GM19328 (cell line): ENCODE results near the gene L3HYPDH.

Experiments used
- ATAC-seq: cut with Tn5 transposase; IDR thresholded peaks from one replicate; pipeline ENCODE4 v1.9.1; 2021; ENCODE audit warnings: mild to moderate bottlenecking, moderate library complexity; ENCODE audit not compliant: unreplicated experiment

Gene L3HYPDH

DNA sequence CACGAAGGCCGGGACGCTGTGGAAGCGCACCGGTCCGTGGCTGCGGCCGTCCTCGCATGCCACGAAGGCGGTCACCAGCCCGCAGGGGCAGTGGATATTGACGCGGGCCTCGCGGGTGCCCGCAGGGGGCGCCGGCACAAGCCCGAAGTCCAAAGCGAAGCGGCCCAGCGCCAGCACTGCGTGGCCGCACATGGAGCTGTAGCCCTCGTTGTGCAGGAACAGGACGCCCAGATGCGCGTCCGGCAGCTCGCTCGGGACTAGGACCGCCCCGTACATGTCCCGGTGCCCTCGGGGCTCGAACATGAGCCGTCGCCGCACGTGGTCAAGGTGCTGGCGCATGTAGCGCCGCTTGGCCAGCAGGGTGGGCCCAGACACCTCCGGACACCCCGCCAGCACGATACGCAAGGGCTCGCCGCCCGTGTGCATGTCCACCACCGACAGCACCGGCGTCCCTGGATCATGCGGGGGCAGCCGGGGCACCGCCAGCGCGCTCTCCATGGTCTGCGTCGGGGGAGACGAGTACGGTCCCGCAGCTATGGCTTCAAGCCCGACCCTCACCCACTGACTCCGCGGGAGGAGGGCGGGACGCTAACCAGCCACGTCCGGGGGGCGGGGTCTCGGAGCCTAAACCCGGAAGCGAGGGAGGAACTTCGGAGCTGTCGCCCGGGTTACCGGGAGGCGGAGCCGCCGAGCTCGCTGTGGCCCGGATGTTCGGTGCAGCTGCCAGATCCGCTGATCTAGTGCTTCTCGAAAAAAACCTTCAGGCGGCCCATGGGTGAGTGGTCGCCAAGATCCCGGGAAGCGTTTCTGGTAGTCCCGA is at the start of gene L3HYPDH, which contains the start of gene JKAMP:
L3HYPDH (minus strand) TSS at position 590 of the 820 bp plus-strand sequence; CDS start at position 498, 92 bp downstream.
JKAMP (plus strand) TSS at position 699 of the 820 bp plus-strand sequence; CDS start at position 772, 73 bp downstream.
- ATAC-seq = peak; percentile 90

DNA sequence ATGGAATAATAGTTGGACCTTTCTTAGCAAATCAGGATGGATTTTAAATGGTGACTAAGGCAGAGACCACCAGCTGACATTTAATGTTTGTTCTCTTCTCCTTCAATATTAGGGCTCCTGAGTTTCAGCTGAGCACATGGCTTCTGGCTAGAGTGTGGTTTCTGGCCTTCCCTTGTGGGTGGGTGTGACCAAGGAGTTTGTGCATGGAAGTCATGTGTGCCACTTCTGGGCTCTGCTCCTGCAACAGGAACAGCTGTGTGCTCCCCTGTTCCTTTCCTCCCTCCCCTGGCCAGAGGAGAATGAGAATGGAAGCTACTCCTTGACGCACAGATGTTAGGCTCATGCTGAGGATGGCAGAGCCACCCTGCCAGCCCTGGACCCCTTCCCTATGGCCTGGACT is 48.2 kb upstream of the L3HYPDH start:
- ATAC-seq = no peak

DNA sequence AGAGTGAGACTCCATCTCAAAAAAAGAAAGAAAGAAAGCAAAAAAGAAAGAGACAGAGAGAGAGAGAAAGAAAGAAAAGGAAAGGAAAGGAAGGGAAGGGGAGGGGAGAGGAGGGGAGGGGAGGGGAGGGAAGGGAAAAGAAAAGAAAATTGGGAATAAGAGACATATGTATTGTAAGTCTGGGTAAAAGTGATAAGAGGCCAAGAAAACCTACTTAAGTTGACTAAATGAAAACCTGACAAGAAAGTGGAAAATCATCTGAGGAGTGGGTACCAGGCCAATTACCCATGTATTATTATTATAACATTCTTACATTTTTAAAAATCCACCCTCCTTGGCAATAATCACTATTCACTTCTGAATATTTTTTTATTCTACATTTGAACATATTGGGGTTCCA is 46.1 kb upstream of the L3HYPDH start:
- no peak for ATAC-seq

DNA sequence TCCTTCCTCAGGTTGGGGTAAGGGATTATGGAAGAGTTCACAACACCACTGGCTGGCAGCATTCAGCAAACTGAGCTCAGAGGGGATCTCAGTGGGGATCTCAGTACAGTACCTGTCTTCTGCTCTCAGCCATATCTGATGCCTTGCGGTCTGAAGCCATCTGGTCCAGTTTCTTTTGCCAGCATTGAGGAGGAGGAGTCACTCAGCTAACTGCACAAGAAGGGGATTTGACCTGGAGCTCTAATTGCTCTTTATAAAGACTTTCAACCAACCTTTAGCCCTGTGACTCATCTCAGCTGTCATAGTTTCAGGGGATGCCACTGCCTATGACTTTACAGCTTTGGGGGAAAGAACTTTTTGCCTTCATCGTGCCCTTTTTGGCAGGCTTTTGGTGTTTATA is 45.0 kb upstream of the L3HYPDH start:
- ATAC-seq = no peak

DNA sequence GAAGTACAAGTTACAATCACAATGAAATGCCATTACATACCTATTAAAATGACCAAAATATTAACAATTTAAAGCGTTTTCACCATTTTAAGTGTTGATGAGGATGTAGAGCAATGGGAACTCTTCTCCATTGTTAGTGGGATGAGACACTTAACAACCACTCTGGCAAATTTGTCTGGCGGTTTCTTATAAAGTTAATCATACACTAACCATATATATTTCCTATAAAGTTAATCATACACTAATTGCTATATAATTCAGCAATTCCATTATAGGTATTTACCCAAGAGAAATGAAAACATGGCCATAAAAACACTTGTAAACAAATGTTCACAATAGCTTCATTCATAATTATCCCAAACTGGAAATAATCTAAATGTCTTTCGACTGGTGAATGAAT is 36.0 kb upstream of the L3HYPDH start:
- ATAC-seq = no peak

DNA sequence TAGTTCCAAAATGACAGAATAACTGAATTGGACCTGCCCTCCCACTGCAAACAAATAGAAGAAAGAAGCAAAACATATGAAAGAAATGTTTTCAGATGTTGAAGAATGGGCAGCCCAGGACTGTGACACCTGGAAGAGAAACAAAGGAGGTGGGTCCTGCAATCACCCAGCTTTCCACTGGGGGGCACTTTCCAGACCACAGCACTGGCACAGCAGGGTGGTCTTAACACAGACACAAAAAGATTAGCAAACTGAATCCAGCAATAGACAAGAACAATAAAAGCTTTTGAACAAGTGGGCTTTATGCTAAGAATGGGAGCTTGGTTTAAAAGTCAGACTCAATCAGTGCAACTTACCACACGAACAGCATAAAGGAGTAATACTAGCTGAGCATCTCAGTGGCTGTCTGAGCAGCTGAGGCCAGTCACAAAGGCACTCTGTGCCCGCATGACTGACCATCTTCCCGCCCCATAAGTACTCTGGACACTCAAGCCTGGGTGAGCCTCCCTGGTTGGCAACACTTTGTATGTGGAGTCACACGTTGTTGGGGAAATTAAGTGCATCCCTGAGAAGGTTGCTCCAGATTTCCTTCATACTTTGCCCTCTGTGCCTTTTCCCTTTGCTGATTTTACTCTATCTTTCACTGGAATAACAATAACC is 27.8 kb upstream of the L3HYPDH start:
- no peak for ATAC-seq

DNA sequence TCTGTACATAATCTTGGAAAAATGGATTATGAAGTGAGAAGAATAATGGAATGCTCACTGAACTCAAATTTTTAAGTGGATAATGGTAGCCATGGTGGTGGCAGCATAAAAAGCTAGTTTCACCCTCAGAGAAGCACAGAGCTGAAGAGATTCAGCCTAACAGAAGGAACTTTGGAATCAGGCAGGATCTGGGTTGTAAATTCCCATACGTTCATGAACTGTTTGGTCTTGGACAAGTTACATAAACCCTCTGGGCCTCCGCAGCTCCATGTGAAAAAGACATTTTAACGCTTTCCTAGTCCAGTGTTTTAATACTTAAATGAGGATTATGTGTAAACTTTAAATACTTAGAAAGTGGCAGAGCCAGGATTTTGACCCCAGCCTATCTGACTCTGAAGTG is 26.8 kb upstream of the L3HYPDH start:
- ATAC-seq = no peak

DNA sequence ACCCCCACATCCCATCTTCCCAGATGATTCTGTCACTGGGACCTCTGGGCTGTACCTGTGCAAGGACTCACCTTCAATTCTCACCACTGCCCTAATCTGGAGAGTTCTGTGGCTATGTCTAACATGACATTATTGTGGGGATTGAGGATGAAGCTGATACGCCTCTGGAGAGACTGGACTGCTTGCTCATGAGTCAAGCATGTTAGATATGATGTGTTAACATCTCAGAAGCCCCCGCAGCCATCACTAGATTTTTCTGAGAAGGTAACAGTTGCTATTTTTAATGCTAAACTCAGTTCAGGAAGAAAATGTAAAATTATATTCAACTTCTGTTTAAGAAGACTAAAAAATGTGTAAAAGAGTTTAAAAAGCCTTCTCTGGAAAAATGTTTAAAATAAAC is 25.8 kb upstream of the L3HYPDH start:
- no peak for ATAC-seq

DNA sequence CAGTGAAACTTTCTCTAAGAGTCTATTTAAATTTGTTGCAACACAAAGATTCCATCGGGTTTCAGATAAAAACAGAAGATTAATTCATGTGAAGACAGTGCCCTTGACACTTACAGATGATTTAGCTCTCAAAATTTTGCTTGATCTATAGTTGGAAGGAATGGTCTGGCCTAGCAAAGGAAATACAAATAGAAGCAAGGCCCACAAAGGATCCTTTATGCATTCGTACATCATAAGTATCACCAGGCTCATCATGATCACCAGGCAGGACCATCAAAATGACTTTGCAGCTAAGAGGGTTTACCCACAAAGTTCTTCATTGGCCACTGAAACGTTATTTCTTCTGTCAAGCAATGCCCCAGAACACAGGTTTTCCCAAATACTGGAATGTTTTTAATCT is 24.9 kb upstream of the L3HYPDH start:
- ATAC-seq = no peak

DNA sequence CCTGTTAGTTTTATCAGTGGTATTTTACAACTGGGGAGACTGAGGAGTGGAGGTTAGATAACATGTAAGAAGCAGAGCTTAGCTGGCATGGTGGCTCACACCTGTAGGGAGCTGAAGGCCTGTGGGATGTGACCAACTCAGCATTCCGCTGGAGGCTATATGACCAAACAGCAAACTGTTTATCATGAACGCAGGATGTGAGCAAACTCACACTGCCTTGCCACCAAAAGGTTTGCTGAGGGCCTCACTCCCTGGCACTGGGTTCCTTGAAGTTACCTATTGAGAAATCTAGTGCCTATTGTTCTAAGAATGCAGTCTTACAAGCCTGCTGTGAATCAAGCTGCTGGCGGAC is 23.5 kb upstream of the L3HYPDH start:
- no peak for ATAC-seq

DNA sequence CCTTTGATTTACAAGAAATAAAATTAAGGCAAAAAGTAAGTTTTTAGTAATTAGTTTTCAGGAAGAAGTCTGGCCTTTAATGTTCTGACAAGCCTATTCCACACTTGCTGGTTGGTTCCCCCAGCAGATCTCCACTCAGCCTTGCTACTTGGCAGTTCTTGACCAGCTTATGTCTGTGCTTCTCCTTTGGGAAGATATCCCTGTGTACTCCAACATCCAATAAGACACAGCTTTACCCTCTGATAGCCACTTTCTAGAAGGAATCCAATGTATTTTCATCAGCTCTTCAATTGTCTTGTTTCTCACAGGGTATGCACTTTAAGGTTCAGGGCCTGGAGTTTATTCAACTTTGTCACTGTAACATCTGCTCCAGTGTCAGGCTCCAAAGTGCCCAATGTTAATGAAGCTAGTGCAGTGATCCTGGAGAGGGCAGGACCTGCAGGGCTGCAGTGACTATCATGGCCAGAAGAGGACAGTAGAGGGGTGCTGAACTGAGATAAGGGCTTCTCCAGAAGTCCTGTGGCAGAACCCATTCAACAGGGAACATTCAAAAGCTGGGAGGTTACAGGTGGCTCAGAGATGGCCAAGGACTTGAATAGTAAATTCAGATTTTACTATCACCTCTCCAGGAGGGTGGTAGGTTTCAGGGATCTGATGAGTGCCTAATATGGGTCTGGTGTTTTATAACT is 23.0 kb upstream of the L3HYPDH start:
- ATAC-seq = peak; percentile 87

DNA sequence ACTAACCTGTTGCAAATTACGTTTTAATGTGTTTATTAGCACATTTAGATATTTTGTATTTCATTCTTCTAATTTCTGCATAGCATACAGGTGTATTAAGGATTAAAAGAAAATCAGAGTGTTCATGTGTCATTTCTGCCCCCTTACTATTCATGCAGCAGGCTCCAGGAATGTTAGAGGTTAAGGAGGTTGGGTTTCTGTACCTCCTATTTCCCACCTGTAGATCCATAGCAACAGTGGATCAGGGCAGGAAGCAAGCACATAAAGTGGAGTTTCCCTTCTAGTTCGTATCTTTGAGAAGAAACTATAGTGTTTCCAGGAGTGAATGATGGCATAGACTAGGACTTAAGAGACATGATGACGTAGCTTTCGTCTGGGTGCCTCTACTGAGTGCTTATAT is 19.0 kb upstream of the L3HYPDH start:
- no peak for ATAC-seq

DNA sequence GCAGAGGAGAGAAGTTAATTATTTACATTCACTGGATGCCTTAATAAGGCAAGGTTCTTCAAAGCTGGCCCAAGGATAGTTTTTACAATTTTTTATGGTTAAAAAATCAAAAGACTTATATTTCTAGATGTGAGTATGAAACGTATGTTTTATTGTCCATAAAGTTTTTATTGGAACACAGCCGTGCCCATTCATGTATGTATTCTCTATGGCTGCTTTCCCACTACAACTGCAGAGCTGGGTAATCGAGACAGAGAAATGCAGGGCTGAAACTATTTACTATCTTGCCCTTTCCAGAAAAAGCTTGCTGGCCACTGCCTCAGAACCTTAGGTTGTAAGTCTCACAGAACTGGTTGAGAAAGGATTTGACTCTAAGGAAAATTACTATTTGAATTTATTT is 16.5 kb upstream of the L3HYPDH start:
- no peak for ATAC-seq

DNA sequence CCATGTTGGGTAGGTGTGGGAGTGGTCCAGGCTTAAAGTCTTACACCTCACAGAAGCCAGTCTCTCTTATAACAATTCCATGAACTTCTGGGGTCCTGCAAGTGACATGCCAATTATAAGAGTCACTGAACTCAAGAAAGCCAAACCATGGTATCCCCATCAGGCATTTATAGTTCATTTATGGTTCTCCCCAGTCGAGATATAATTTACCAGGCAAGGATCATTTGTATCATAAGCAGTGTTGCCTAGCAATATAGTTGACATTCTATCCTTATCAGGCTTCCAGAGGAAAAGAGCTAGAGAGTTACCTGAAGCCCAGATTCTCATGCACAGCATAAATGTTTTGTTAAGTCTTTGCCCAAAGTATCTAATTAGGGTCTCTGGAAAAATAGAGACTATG is 8.2 kb upstream of the L3HYPDH start:
- ATAC-seq = no peak

DNA sequence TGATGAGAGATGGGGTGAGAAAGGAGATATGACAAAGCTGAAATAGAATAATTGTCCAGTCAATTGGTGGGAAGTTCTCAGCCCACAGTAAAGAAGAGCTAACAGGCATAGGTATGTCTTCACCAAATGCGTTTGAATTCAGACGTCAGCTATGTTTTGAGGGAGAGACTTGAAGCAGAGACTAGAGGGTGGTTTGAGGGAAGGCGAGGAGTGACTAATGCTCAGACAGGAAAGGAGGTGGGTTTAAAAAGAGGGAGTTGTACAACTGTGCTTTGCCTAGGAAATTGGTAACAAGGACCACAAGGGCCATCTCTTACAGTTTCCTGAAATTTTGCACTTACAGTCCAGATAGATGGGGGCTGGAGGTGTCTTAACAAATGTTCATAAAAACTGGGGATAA is 6.5 kb upstream of the L3HYPDH start:
- no peak for ATAC-seq

DNA sequence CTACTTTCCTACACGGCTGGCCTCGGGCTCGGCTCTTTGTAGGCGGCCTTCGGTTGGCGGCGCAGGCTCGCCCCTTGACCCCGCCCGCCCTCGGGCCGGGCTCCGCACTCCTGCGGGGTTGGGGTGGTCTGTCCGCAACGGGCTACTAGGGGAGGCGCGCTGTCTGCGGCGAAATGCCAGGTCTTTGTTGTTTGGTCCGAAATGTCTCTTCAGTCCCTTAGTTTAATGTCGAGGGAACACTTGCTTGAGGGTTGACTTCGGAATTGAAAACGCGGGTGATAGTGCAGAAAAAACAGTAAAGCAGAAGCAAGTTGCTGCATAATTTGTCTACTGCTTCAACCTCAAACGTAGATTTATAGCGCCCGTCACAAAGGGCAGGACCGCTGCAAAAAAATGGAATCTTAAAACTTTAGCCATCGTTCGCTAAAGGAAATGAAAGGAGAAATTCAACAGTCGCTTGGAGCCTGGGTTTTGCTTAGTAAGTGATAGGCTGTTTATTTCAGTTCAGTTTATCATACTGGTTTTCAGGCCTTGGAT is 499 bp upstream of the L3HYPDH start:
- ATAC-seq = peak; percentile 45

DNA sequence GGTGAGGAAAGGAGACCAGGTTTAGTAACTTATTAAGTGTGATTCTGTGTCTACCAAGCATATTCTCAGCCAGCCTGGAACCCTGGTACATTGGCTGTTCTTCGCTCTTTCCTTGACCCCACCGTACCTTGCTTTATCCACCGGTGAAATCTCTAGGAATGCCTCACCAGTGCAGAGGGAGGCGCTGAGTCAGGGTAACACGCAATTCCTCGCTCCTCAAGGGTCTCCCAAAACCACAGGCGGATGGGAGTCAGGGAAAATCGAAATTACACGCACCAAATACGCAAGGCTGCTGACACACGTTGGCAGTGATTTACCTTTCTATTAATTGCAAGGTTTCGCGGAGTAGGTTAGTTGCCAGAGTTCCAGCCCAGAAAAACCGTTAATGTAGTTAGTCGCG is 845 bp downstream of the L3HYPDH start:
- ATAC-seq = no peak

DNA sequence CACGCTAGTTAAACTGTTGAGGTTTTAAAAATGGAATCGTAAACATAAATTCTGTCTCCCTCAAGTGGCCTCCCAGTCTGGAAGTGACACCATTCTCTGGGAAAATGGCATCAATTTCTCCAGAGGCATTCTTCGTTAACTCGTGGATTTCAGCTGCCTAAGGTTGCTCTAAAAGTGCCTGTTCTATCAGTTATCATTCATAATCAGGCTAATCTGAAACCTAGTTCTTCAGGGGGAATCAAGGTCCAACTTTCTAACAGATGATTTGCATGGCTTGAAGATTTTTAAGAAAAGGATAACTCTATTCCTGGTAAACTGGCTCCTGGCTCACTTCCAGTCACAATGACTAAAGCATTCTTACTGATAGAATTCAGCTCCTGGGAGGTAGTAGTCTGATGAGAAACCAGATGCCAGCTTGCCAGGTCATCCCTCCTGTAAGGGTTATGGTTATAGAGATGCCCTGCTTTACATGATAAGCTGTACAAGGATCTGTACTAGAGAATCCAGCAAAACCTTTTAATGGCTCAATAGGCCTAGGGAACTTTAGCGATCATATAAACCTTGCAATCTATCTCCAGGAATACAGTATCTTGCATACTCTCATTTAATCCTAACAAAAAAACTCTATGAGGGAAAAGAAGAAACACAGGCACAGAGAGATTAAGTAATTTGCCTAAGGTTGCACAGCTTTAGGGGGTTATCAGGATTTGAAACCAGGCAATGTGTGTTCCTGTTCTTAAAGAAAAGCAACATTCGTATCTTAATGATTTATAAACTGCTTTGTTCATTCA is 1.5 kb downstream of the L3HYPDH start:
- no peak for ATAC-seq

DNA sequence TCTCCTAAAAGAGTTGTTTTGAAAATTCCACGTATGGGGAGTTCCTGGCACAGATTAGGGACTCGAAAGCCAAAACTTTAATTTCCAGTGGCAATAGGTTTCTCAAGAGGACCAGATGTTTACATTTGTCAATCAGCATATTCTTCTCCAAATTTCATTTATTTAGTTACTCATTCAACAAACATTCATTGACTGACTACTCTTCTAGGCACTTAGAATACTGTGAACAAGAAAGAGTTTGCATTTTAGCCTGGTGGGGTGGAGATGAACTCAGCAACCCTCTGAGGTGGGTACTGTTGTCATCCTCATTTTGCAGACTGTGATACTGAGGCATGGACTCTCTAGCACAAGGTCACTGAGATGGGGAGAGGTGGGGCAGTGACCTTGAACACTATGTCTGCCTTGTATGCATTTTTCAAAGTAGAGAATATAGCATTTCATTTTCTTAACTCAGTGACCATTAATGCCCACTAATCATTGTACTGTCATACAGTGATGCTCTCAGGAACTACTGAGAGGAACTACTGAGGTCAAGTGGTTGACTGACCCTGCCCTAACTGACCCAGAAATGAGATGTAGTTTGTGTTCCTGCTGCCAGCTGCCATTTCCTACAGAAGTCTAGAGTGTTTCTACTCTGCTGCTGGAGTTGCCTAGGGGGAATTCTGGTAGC is 2.2 kb downstream of the L3HYPDH start:
- no peak for ATAC-seq

DNA sequence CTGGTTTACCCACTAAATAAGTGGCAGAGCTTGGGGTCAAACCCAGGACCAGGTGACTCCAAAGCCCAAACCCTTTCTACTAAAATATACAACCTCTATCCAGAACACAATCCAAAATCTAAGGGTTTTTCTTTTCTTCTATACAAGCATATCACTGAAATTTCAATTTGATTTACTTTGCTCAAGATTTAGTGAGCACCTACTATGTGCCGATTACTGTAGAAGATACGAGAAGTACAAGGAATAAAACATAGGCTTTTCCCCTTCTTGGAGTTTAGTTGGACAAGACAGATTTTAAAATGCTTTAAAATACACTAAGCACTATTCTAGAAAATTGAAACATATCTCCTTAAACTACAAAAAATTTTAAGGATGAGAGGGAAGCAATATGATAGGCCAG is 2.8 kb downstream of the L3HYPDH start:
- ATAC-seq = no peak
